Islet precursor cell (in vitro differentiated cells): ENCODE results near the gene RHOBTB1.
A peak's percentile ranks its signal among the peaks of the same experiment; 100 is the strongest.
"Not testable (repeated sequence)": the region's sequence is repeated elsewhere in the genome, so short reads cannot be mapped to it uniquely, and the experiment has no call there.

Experiments used
- DNase-seq: peaks from one replicate; pipeline ENCODE4 v3.0.0-alpha.2; 2018

Gene RHOBTB1

DNA sequence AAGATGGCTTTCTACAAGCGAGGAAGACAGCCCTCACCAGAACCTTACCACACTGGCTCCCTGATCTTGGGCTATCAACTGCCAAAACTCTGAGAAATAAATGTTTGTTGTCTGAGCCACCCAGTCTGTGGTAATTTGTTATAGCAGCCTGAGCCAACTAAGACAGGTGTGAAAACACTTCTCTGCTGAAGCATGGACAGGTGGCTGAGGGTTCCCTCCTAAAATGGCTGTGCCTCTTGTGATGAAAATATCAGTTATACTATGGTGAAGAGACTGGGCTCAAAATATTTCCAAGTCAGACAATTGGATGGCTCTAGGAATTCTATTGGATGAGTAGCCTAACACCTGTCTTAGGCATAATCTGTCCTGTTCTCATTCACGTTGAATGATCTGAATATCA lies 87.6 kb downstream of the RHOBTB1 start:
- DNase-seq, result no peak

DNA sequence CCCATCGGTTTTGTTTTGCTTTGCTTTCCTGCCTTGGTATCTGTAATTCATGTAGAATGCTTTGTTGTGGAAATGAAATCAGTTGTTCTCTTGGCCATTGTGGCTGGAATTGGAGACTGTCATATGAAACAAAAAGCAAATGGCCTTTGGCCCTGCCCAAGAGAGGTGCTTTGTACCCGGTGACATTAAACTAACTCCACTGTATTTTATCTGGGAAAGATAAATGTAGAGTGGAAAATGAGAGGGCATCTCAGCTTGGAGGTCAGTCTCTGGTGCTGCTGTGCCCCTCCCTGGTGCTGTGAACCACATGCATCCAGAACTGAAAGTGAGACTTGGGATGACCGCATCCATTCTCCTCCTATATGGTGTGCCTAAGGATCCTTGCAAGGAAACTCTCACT lies 90.3 kb downstream of the RHOBTB1 start:
- DNase-seq, result no peak

DNA sequence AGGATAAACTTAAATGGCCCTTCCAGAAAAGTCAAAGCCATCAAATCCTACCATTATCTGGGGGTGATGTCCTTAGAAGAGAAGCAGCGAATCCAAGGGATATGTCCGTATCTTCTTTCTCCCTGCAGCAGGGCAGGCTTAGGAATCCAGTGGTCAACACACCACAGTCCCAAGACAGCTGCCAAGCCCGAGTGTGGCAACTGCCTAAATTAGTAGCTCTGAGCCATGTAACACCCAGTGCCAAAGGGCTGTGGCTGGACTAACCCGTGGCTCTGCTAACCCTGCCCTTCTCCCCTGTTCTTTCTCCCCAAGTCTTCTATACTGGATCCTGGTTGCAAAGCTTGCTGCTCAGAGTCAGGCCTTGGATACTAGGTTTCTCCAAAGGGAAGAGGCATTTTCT lies 90.9 kb downstream of the RHOBTB1 start:
- no peak for DNase-seq

- no peak for DNase-seq
These were observed 94.2 kb downstream of the RHOBTB1 start for GRCh38 chr10:60849740-60850139.

- no peak for DNase-seq
These were observed 94.8 kb downstream of the RHOBTB1 start for GRCh38 chr10:60849217-60849616.

DNA sequence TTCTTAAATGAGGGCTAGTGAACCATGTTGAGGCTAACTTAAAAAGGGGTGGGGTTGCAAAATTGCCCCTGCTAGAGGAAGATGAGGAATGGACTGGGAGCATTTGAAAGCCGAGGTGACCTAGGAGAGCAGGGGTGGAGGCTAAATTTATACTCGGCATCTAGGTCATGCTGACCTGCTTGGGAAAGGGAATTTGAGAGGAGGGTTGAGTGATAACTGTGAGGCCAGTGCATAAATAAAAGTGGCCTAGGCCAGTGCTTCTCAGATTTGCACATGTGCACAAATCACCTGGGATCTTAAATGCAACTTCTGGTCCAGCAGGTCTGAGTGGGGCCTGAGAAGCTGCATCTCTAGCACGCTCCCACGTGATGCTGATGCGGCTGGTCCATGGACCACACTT lies 95.3 kb downstream of the RHOBTB1 start:
- DNase-seq, result no peak

- DNase-seq, result no peak
These were observed 95.9 kb downstream of the RHOBTB1 start for GRCh38 chr10:60848126-60848525.

- DNase-seq, result peak; percentile 65
These were observed 97.8 kb downstream of the RHOBTB1 start for GRCh38 chr10:60846173-60846572.

- no peak for DNase-seq
These were observed 98.9 kb downstream of the RHOBTB1 start for GRCh38 chr10:60845038-60845437.

DNA sequence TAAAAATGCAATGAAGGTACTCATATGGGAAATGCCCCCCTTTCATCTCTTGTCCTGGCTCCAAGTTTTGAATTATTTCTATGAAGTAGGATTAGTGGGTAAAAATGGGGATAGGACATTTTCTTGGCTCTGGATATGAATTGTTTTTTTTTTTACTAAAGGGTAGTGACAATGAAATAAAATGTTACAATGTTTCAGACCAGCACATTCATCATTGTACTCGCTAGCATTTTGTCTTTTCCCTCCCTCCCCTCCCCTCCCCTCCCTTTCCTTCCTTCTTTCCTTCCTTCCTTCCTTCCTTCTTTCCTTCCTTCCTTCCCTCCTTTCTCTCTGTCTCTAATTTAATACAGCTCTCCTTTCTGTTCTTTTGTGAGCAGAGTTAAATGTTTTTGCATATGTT lies 101.3 kb downstream of the RHOBTB1 start:
- DNase-seq, result no peak

DNA sequence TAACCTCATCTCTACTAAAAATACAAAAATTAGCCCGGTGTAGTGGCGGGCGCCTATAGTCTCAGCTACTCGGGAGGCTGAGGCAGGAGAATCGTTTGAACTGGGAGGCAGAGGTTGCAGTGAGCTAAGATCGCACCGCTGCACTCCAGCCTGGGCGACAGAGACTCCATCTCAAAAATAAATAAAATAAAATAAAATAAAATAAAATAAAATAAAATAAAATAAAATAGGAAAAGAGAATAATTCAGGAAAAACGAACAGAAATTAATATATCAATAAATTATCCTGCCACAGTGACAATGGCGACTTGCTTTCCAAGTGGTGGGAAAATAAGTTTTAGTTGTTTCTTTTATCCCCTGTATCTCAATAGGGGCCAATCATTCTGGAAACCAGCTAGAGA lies 102.8 kb downstream of the RHOBTB1 start:
- not testable (repeated sequence) for DNase-seq

DNA sequence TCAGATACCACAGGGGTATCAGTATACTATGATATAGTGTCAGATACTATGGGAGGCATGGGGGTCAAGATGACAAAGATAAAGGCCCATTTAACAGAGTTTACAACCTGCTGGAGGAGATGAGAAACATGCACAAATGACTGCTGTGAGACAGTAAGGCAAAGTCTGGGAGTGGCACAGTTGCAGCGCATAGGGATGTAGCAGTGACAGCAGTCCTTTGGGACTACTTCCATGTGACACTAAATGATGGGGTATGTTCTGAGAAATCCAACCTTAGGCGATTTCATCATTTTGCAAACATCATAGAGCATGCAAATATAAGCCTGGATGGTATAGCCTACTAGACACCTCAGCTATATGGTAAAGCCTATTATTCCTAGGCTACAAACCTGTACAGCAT lies 108.9 kb downstream of the RHOBTB1 start:
- no peak for DNase-seq

DNA sequence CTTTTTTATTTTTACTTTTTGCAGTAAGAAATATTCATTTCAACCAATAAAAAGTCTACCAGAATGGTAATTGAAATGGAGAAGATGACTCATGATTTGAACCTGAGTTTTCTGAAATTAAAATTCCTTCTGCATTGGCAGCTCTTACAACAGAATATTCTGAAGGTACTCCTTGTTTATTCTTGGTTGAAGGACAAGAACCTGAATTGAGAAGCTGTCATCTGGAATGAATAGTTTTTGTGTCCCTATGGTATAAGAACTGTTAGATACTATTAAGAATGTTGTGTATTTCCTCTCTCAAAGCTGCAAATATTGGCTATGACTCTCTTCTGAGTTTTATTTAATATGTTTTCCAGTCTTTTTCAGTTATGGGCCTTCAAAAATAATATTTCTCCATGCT lies 109.6 kb downstream of the RHOBTB1 start:
- DNase-seq, result no peak

DNA sequence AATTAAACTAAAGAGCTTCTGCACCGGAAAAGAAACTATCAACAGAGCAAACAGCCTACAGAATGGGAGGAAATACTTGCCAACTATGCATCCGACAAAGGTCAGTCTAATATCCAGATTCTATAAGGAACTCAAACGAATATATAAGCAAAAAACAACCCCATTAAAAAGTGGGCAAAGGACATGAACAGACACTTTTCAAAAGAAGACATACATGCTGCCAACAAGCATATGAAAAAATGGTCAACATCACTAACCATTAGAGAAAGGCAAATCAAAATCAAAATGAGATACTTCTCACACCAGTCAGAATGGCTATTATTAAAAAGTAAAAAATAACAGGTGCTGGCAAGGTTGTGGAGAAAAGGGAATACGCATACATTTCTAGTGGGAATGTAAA lies 111.8 kb downstream of the RHOBTB1 start:
- DNase-seq, result not testable (repeated sequence)

- DNase-seq, result no peak
These were observed 115.5 kb downstream of the RHOBTB1 start for GRCh38 chr10:60828489-60828852.

DNA sequence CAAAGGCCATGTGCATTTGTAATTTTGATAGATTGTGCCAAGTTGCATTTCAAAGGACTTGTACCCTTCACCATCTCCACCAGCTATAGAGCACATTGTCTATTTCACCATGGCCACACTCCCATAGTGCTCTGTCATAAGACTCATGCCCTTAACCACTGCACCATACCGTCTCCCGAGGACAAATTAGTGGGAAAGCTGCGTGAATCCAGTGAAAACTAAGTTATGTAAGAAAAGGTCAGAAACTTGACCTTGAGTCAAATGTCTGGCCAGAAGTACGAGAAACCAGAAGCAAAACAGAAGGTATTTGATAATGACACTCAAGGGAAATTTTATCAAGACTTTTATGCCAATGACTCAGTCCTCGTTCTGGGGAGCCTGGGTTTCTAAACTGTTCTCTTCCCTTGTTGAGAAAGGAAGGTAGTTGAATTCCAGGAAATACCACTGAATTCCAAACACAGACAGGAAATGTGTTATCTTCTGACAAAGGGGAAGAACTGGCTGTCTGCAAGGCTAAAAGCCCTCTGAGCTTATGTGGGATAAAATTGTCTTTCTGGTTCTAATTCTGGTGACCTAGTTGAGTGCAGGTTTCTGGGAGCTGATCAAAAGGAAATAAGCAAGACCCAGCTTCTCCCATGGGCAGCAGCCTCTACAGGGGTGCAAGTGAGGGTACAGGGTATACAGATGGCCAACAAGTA lies 116.0 kb downstream of the RHOBTB1 start:
- peak; percentile 72 for DNase-seq

DNA sequence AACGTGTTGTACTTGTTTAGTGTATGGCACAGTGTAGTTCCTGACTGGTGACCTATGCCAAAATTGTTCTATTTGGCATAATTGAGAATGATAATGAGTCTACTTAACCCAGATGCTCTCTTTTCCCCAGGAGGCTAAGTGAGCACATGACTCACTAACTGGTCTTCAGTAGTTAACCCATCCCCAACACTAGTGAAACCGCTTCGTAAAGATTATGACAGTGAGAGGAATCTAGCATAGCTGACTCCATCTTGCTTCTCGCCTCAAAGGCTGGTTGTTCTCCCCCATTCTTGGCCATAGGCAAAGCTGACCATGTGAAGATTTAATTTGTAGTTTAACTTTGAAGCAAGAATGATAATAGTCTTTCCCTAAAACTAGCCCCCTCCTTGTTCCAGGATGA lies 118.5 kb downstream of the RHOBTB1 start:
- DNase-seq, result no peak

DNA sequence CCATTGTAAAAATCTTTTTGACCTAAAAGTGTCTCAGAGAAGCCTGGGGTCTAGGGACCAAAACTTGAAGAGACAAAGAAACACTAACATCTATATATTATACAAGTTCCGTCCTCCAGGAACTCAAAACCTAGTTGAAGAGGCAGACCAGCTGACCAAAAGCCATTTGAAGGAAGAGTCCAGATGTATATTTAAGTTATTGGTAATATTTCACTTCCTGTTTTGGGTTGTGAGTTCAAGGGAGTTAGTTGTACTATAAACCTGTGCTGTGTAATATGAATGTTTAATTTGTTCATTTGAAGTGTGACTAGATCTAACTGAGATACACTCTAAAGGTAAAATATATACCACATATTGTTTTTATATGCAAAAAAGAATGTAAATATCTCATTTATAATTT lies 120.7 kb downstream of the RHOBTB1 start:
- DNase-seq, result no peak

DNA sequence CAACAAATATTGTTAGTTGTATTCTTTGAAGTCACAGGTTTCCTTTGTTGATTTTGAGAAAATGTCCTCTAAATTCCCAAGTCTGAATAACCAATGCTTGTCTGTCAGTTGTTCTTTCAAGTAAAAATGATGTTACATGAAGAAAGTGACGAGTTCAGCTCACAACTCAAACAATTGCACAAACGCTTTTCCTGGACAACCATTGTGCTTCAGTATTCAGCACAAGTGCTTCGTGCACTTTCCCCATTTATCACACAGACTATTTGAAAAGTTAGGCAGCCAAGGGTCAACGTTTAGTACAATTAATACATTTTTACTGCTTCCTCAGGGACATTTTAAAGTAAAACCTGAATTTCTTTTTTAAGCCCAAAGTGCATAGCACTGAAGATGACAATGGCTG lies 121.2 kb downstream of the RHOBTB1 start:
- DNase-seq, result no peak

DNA sequence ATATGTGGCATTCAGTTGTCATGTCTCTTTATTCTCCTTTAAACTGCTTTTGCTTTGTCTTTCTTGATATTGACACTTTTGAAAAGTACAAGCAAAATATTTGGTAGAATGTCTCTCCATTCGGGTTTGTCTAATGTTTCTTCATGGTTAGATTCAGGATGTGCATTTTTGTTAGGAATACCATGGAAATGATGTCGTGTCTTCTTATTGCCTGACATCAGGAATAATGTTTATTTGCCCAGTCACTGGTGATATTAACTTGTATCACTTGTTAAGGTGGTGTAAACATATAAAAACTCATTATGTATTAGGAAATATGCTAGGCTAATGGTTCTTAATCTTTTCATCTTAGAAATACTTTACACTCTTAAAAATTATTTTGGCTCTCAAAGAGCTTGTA lies 122.3 kb downstream of the RHOBTB1 start:
- no peak for DNase-seq

DNA sequence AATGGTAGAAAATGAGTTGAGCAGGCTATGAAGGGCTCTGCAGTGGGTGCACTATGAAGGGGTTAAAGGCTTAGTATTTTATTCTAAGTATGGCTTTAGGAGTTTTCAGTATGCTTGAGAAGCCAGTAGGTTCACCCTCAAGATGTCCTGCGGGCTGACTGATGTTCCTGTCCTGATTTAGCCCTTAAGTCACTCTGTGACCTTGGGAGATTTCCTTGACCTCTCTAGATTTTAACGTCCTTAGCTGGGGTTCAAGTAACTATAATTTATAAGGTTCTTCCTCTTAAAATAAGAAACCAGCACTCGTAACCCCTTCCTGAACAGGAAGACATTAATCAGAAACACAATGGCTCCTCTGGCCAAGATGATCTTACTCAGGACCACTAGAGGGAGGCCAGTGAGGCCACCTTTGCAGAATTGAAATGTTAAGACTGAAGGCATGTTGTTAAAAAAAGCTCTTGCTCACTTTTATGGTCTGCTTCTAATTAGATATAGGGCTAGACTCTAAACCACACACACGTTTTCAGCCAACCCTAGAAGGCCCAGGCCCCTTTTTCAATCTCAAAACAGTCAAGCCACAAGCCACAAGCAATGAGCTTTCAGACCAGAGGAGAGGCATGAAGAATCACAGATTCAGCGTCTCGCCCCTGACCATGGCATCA lies 123.8 kb downstream of the RHOBTB1 start:
- peak; percentile 83 for DNase-seq
